HCT116 (cell line): ENCODE measurements around the gene PACRG. TPM values are rescaled to one million over a fixed set of nuclear protein-coding genes. Genes with fewer than 3 reads are reported as not detected.

ENCODE experiments used
- ATAC-seq: fragments of 200-7000 bp; cut with Tn5 transposase; 2 replicates; pipeline ENCODE4 v1.9.1; 2020; ENCODE audit warnings: mild to moderate bottlenecking, moderate library complexity
- BruUV-seq: library from RNA; stranded (reverse); fragments of 400-500 nt; replicated peaks from 2 replicates; lab custom pipeline; 2021; lab: Mats Ljungman, UMichigan
- CTCF ChIA-PET: fragments of 300-600 bp; sonication (Branson Sonifier 250); formaldehyde crosslinking; loops from one replicate; lab custom pipeline; 2021; ENCODE audit warnings: antibody characterized with exemption; lab: Charles Lee
- POLR2A ChIA-PET: fragments of 300-600, 350-600 bp; sonication (Branson Sonifier 250); formaldehyde crosslinking; loops from one replicate; lab custom pipeline; 2021; ENCODE audit warnings: antibody characterized with exemption; lab: Charles Lee
- RAD21 ChIA-PET, 2 experiments: fragments of 300-600 bp; sonication (Branson Sonifier 250); formaldehyde crosslinking; loops; one replicate each; lab custom pipeline; 2023; ENCODE audit warnings: low total read pairs in 2 of 2; ENCODE audit not compliant: uncharacterized antibody in 2 of 2, unreplicated experiment in 2 of 2, low non-redundant PET in 1 of 2; lab: Charles Lee
- DNase-seq: peaks from one replicate; pipeline ENCODE4 v3.0.0-alpha.2; 2010; ENCODE audit warnings: low read depth, low spot score
- H2AFZ ChIP-seq: fragments of 200-600 bp; shearing (Covaris generic), sonication (generic); 2 replicates; pipeline ENCODE4 v1.6.1; 2017; ENCODE audit warnings: low read depth, mixed run types, mixed read lengths, antibody characterized with exemption, low read length; ENCODE audit not compliant: poor library complexity, severe bottlenecking
- H3K27ac ChIP-seq: 2 replicates; pipeline ENCODE4 v1.5.1; 2012; ENCODE audit warnings: low read depth, low read length
- H3K27me3 ChIP-seq: fragments of 200-600 bp; sonication (generic); 2 replicates; pipeline ENCODE4 v1.6.1; 2016; ENCODE audit warnings: mixed run types, low read length, mixed read lengths; ENCODE audit not compliant: insufficient read depth
- H3K36me3 ChIP-seq, 2 experiments: fragments of 200-500 bp in 1 of 2; fragments of 200-600 bp in 1 of 2; sonication (Bioruptor generic) in 1 of 2; sonication (generic) in 1 of 2; 2 replicates each; pipeline versions ENCODE4 v1.5.1 to v1.6.1; 2014 to 2016; ENCODE audit warnings: low read length in 2 of 2, inconsistent platforms in 1 of 2, mixed read lengths in 1 of 2, mixed run types in 1 of 2; ENCODE audit not compliant: insufficient read depth in 2 of 2, control insufficient read depth in 1 of 2
- H3K4me1 ChIP-seq, 2 experiments: fragments of 200-600 bp in 1 of 2; sonication (generic) in 1 of 2; 2 replicates each; pipeline versions ENCODE4 v1.5.1 to v1.6.1; 2012 to 2017; ENCODE audit warnings: low read length in 2 of 2, inconsistent platforms in 1 of 2, mild to moderate bottlenecking in 1 of 2, mixed read lengths in 1 of 2, mixed run types in 1 of 2, moderate library complexity in 1 of 2; ENCODE audit not compliant: insufficient read depth in 2 of 2, control insufficient read depth in 1 of 2
- H3K4me2 ChIP-seq: fragments of 200-600 bp; sonication (generic); 2 replicates; pipeline ENCODE4 v1.6.1; 2017; ENCODE audit warnings: mixed run types, low read length, mixed read lengths
- H3K4me3 ChIP-seq, 2 experiments: fragments of 200-600 bp in 1 of 2; sonication (generic) in 1 of 2; replicated peaks in 1 of 2; 2 replicates each; pipeline ENCODE4 v1.5.1; 2011 to 2016; ENCODE audit warnings: low read length in 2 of 2, control low read depth in 1 of 2, low read depth in 1 of 2, mild to moderate bottlenecking in 1 of 2, mixed read lengths in 1 of 2, mixed run types in 1 of 2
- H3K79me2 ChIP-seq: fragments of 200-600 bp; sonication (generic); 2 replicates; pipeline ENCODE4 v1.6.1; 2017; ENCODE audit warnings: mild to moderate bottlenecking, mixed run types, low read length, moderate library complexity, mixed read lengths; ENCODE audit not compliant: insufficient read depth
- H3K9ac ChIP-seq: fragments of 200-600 bp; sonication (generic); 2 replicates; pipeline ENCODE4 v1.6.1; 2016; ENCODE audit warnings: low read length, mixed read lengths
- H3K9me2 ChIP-seq: fragments of 200-600 bp; sonication (generic), shearing (Covaris generic); 2 replicates; pipeline ENCODE4 v1.6.1; 2017; ENCODE audit warnings: mixed run types, mild to moderate bottlenecking, moderate library complexity; ENCODE audit not compliant: insufficient read depth
- H3K9me3 ChIP-seq, 2 experiments: fragments of 200-500 bp in 1 of 2; fragments of 200-600 bp in 1 of 2; sonication (Bioruptor generic) in 1 of 2; sonication (generic) in 1 of 2; 2 replicates each; pipeline ENCODE4 v1.6.1; 2014 to 2017; ENCODE audit warnings: low read length in 2 of 2, mixed read lengths in 2 of 2, inconsistent platforms in 1 of 2, low read depth in 1 of 2, mild to moderate bottlenecking in 1 of 2, mixed run types in 1 of 2, moderate library complexity in 1 of 2; ENCODE audit not compliant: control insufficient read depth in 1 of 2, insufficient read depth in 1 of 2
- H4K20me1 ChIP-seq: fragments of 200-600 bp; sonication (generic), shearing (Covaris generic); 2 replicates; pipeline ENCODE4 v1.6.1; 2017; ENCODE audit warnings: mixed run types, mild to moderate bottlenecking, moderate library complexity; ENCODE audit not compliant: insufficient read depth
- ATF3 ChIP-seq: IDR thresholded peaks from 2 replicates; pipeline ENCODE4 v1.6.1; 2012
- CBX3 ChIP-seq: IDR thresholded peaks from 2 replicates; pipeline ENCODE4 v1.6.1; 2012; ENCODE audit warnings: low read depth
- CEBPB ChIP-seq: IDR thresholded peaks from 2 replicates; pipeline ENCODE4 v1.6.1; 2012; ENCODE audit warnings: low read depth
- CTCF ChIP-seq, 3 experiments: fragments of 200-600 bp in 1 of 3; sonication (generic) in 1 of 3; IDR thresholded peaks in 2 of 3; conservative IDR thresholded peaks in 1 of 3; 2 replicates each; pipeline ENCODE4 v1.5.1; 2012 to 2017; ENCODE audit warnings: low read depth in 2 of 3, low read length in 2 of 3, antibody characterized with exemption in 1 of 3, borderline replicate concordance in 1 of 3, control low read depth in 1 of 3, mild to moderate bottlenecking in 1 of 3, mixed read lengths in 1 of 3, mixed run types in 1 of 3, moderate library complexity in 1 of 3; ENCODE audit not compliant: insufficient read depth in 1 of 3
- EGR1 ChIP-seq: IDR thresholded peaks from 2 replicates; pipeline ENCODE4 v1.6.1; 2012; ENCODE audit warnings: low read depth
- ELF1 ChIP-seq: IDR thresholded peaks from 2 replicates; pipeline ENCODE4 v1.6.1; 2012; ENCODE audit warnings: low read depth, borderline replicate concordance
- EZH2 ChIP-seq: fragments of 200-600 bp; sonication (generic); IDR thresholded peaks from 2 replicates; pipeline ENCODE4 v1.6.1; 2017; ENCODE audit warnings: antibody characterized with exemption, mixed run types
- EZH2phosphoT487 ChIP-seq: fragments of 200-600 bp; IDR thresholded peaks from 2 replicates; pipeline ENCODE4 v1.6.1; 2018; ENCODE audit warnings: antibody characterized with exemption, borderline replicate concordance
- JUND ChIP-seq: IDR thresholded peaks from 2 replicates; pipeline ENCODE4 v1.6.1; 2012
- POLR2AphosphoS5 ChIP-seq: IDR thresholded peaks from 2 replicates; pipeline ENCODE4 v1.6.1; 2011; ENCODE audit warnings: mild to moderate bottlenecking, low read depth, low read length, moderate library complexity
- REST ChIP-seq: IDR thresholded peaks from 2 replicates; pipeline ENCODE4 v1.6.1; 2012; ENCODE audit warnings: low read depth
- SIN3A ChIP-seq: IDR thresholded peaks from 2 replicates; pipeline ENCODE4 v1.6.1; 2012; ENCODE audit warnings: low read depth
- SP1 ChIP-seq: IDR thresholded peaks from 2 replicates; pipeline ENCODE4 v1.6.1; 2012; ENCODE audit warnings: low read depth
- SRF ChIP-seq: IDR thresholded peaks from 2 replicates; pipeline ENCODE4 v1.6.1; 2012; ENCODE audit warnings: low read depth
- TCF7L2 ChIP-seq: IDR thresholded peaks from 2 replicates; pipeline ENCODE4 v1.7.0; 2011; ENCODE audit warnings: borderline replicate concordance, inconsistent platforms; ENCODE audit not compliant: insufficient read depth, insufficient read length; ENCODE audit errors: extremely low read depth
- YY1 ChIP-seq: IDR thresholded peaks from 2 replicates; pipeline ENCODE4 v1.6.1; 2011; ENCODE audit warnings: low read length, low read depth, moderate library complexity, mild to moderate bottlenecking; ENCODE audit not compliant: insufficient replicate concordance; ENCODE audit errors: extremely low read depth
- ZFX ChIP-seq: fragments of 450-650 bp; IDR thresholded peaks from 2 replicates; pipeline ENCODE4 v1.6.1; 2017
- ZNF274 ChIP-seq: fragments of 200-500 bp; sonication (Bioruptor generic); IDR thresholded peaks from 2 replicates; pipeline ENCODE4 v1.6.1; 2014; ENCODE audit warnings: mild to moderate bottlenecking, low read depth, low read length, inconsistent platforms
- intact Hi-C: fragments of 100-400 bp; cut with micrococcal nuclease; formaldehyde crosslinking; loops from 2 replicates; pipeline ENCODE4 v1.10.0; 2022
- total RNA-seq: library from RNA; stranded (reverse); gene quantifications from one replicate; pipeline ENCODE4 v1.2.1, GENCODE V29; 2021; ENCODE audit not compliant: unreplicated experiment

The PACRG gene
- total RNA-seq, 1 experiment from 2014 or later = 0.71 TPM

- no peak for DNase-seq
- TF ChIP-seq CEBPB (no peak), EGR1 (no peak), EZH2phosphoT487 (no peak), ELF1 (no peak), EZH2 (no peak), SRF (no peak), ATF3 (no peak), SP1 (no peak), SIN3A (no peak), POLR2AphosphoS5 (no peak), TCF7L2 (no peak), CBX3 (no peak), ZNF274 (no peak), ZFX (no peak), REST (no peak), CTCF (IDR thresholded peaks at IDR 0.05 in 2 of 3, conservative IDR thresholded peaks at IDR 0.05 in 1 of 3; ENCODE audit: borderline replicate concordance in 1 of 3, insufficient read depth in 1 of 3, low read depth in 2 of 3, low read length in 2 of 3) (no peak), YY1 (no peak), JUND (no peak)
- TF ChIP-seq, all 23 proteins: peak for 0
Measured at GRCh38 chr6:162846723-162847122, 118.9 kb downstream of the PACRG start.

More at GRCh38 chr6:162846723-162847122, 118.9 kb downstream of the PACRG start:
- no peaks in the 10 kb centered on the region for H3K9me2 ChIP-seq
- no peak overlapping the region for H2AFZ ChIP-seq
- intact Hi-C loops = no loop called here
- no peak for ATAC-seq
- CTCF ChIA-PET = no interaction called here
- H3K79me2 ChIP-seq = no peaks in the 10 kb centered on the region
- H3K27ac ChIP-seq = no peak overlapping the region
- H3K9me3 ChIP-seq = no peaks in the 10 kb centered on the region
- RAD21 ChIA-PET = no interaction called here
- H3K4me1 ChIP-seq = no peaks in the 10 kb centered on the region
- BruUV-seq = no TSS peak
- H3K36me3 ChIP-seq = no peaks in the 10 kb centered on the region
- H3K4me3 ChIP-seq = no peak overlapping the region
- no peaks in the 10 kb centered on the region for H4K20me1 ChIP-seq
- H3K4me2 ChIP-seq = no peak overlapping the region
- POLR2A ChIA-PET = no interaction called here
- no peaks in the 10 kb centered on the region for H3K27me3 ChIP-seq
- no peak overlapping the region for H3K9ac ChIP-seq
